Measurements from ENCODE around the gene ABLIM3.

- TF ChIP-seq JUND (IDR thresholded peaks at IDR 0.05; ENCODE audit: low read length), result no peak
- no peak for TF ChIP-seq RFX5 (IDR thresholded peaks at IDR 0.05; ENCODE audit: borderline replicate concordance, low read depth, low read length)
- no peak for TF ChIP-seq CTCF (IDR thresholded peaks at IDR 0.05; ENCODE audit: control extremely low read depth in 1 of 3, insufficient read depth in 1 of 3, low read depth in 1 of 3, low read length in 3 of 3)
- no peak for TF ChIP-seq EZH2 (IDR thresholded peaks at IDR 0.05; ENCODE audit: low read depth, low read length, severe bottlenecking)
- no peak for TF ChIP-seq TAF1 (IDR thresholded peaks at IDR 0.05; ENCODE audit: low read depth, low read length)
- no peak for TF ChIP-seq BRCA1 (IDR thresholded peaks at IDR 0.05; ENCODE audit: low read depth, low read length)
Observed at GRCh38 chr5:149141957-149142851, 911 bp downstream of the ABLIM3 start.
